HepG2 (cell line): Measurements from ENCODE around the gene RNF8. TPM values are rescaled to one million over a fixed set of nuclear protein-coding genes. Genes with fewer than 3 reads are reported as not detected.

ENCODE experiments used
- CAMTA2 ChIP-seq: sonication (generic); formaldehyde crosslinking; IDR thresholded peaks from 2 replicates; pipeline ENCODE4 v1.4.0; 2020; ENCODE audit warnings: mild to moderate bottlenecking, missing genetic modification reagents, borderline replicate concordance
- CEBPZ ChIP-seq: IDR thresholded peaks from 2 replicates; pipeline ENCODE4 v1.6.1; 2012; ENCODE audit warnings: low read length, improper control_type of control experiment
- CHD4 ChIP-seq: fragments of 200-600 bp; sonication (generic); IDR thresholded peaks from 2 replicates; pipeline ENCODE4 v1.7.0; 2017; ENCODE audit warnings: mild to moderate bottlenecking, low read length, borderline replicate concordance
- FUBP1 ChIP-seq: sonication (generic); formaldehyde crosslinking; IDR thresholded peaks from 2 replicates; pipeline ENCODE4 v1.5.1; 2020; ENCODE audit warnings: missing genetic modification reagents, mild to moderate bottlenecking, borderline replicate concordance
- GABPB1 ChIP-seq: IDR thresholded peaks from 2 replicates; pipeline ENCODE4 v1.6.1; 2016; ENCODE audit warnings: mild to moderate bottlenecking, missing genetic modification reagents, moderate library complexity, missing compliant biosample characterization
- KLF9 ChIP-seq: IDR thresholded peaks from 2 replicates; pipeline ENCODE4 v1.6.1; 2016; ENCODE audit warnings: low read depth
- NR0B2 ChIP-seq: sonication (generic); formaldehyde crosslinking; IDR thresholded peaks from 2 replicates; pipeline ENCODE4 v1.4.0; 2020; ENCODE audit warnings: mild to moderate bottlenecking, missing genetic modification reagents
- PHF20 ChIP-seq: sonication (generic); formaldehyde crosslinking; IDR thresholded peaks from 2 replicates; pipeline ENCODE4 v1.5.0; 2020; ENCODE audit warnings: mild to moderate bottlenecking, missing genetic modification reagents
- RARG ChIP-seq: sonication (generic); formaldehyde crosslinking; IDR thresholded peaks from 2 replicates; pipeline ENCODE4 v1.4.0; 2020; ENCODE audit warnings: low read depth, mild to moderate bottlenecking, missing genetic modification reagents
- RFXAP ChIP-seq: sonication (generic); formaldehyde crosslinking; IDR thresholded peaks from 2 replicates; pipeline ENCODE4 v1.4.0; 2020; ENCODE audit warnings: missing genetic modification reagents, borderline replicate concordance
- SALL2 ChIP-seq: sonication (generic); formaldehyde crosslinking; IDR thresholded peaks from 2 replicates; pipeline ENCODE4 v1.8.1; 2023; ENCODE audit warnings: mild to moderate bottlenecking, missing genetic modification reagents, inconsistent platforms
- SP2 ChIP-seq: sonication (generic); formaldehyde crosslinking; IDR thresholded peaks from 2 replicates; pipeline ENCODE4 v1.5.1; 2020; ENCODE audit warnings: mild to moderate bottlenecking, missing genetic modification reagents
- SP4 ChIP-seq: sonication (generic); formaldehyde crosslinking; IDR thresholded peaks from 2 replicates; pipeline ENCODE4 v1.8.1; 2023; ENCODE audit warnings: mild to moderate bottlenecking, missing genetic modification reagents
- ZBTB38 ChIP-seq: sonication (generic); formaldehyde crosslinking; IDR thresholded peaks from 2 replicates; pipeline ENCODE4 v1.5.1; 2020; ENCODE audit warnings: mild to moderate bottlenecking, missing genetic modification reagents
- ZFX ChIP-seq: sonication (generic); formaldehyde crosslinking; IDR thresholded peaks from 2 replicates; pipeline ENCODE4 v1.4.0; 2020; ENCODE audit warnings: mild to moderate bottlenecking, low read depth, missing genetic modification reagents, moderate library complexity
- ZNF274 ChIP-seq: sonication (generic); formaldehyde crosslinking; IDR thresholded peaks from 2 replicates; pipeline ENCODE4 v1.5.1; 2020; ENCODE audit warnings: mild to moderate bottlenecking, missing genetic modification reagents
- ZNF329 ChIP-seq: sonication (generic); formaldehyde crosslinking; IDR thresholded peaks from 2 replicates; pipeline ENCODE4 v1.9.0; 2021; ENCODE audit warnings: low read depth, mild to moderate bottlenecking, missing genetic modification reagents
- ZNF33A ChIP-seq: sonication (generic); formaldehyde crosslinking; IDR thresholded peaks from 2 replicates; pipeline ENCODE4 v1.5.1; 2020; ENCODE audit warnings: missing genetic modification reagents, mild to moderate bottlenecking, moderate library complexity, borderline replicate concordance
- ZNF512B ChIP-seq: sonication (generic); formaldehyde crosslinking; IDR thresholded peaks from 2 replicates; pipeline ENCODE4 v1.5.1; 2020; ENCODE audit warnings: missing genetic modification reagents, mild to moderate bottlenecking, borderline replicate concordance
- ZNF850 ChIP-seq: sonication (generic); formaldehyde crosslinking; conservative IDR thresholded peaks from 2 replicates; pipeline ENCODE4 v1.9.0; 2021; ENCODE audit warnings: mild to moderate bottlenecking, missing genetic modification reagents
- polyA plus RNA-seq, 8 experiments: library from polyadenylated mRNA; depleted of rRNA in 3 of 8; stranded (reverse) in 7 of 8; unstranded in 1 of 8; fragments of >200 nt; fragmentation: Illumina TruSeq in 4 of 8; extraction: Trizol in 4 of 8; gene quantifications; 2 replicates each; pipeline versions ENCODE4 v1.2.1 to v1.2.3, GENCODE V29; 2011 to 2016; ENCODE audit warnings: low read depth in 4 of 8, missing spikeins in 1 of 8, mixed read lengths in 1 of 8; ENCODE audit not compliant: insufficient read depth in 1 of 8
- total RNA-seq, 5 experiments: library from RNA; depleted of rRNA; stranded (reverse); fragments of >200 nt; fragmentation: Illumina TruSeq; extraction: Trizol; gene quantifications; 2 replicates each; pipeline ENCODE4 v1.2.3, GENCODE V29; 2016; ENCODE audit warnings: low read depth in 1 of 5

Gene RNF8
- total and polyA plus RNA-seq, 2 of the 13 experiments (the other 11 are each of a cell fraction or from before 2014, with no cell fraction given), result 21.8 to 47.6 TPM

GRCh38 chr6:37353761-37354525 lies at the start of gene RNF8 (continued):
- TF ChIP-seq RFXAP (CRISPR knock-in tag), result peak; percentile 90
- no peak; the same call in 1 of the 2 replicates for TF ChIP-seq ZNF274 (CRISPR knock-in tag)
- TF ChIP-seq RARG (CRISPR knock-in tag), result no peak
- TF ChIP-seq ZBTB38, result peak; percentile 57; the same call in 1 of the 2 replicates
- no peak; the same call in 1 of the 2 replicates for TF ChIP-seq SP2 (CRISPR knock-in tag)
- TF ChIP-seq PHF20 (CRISPR knock-in tag), result peak; percentile 74
- TF ChIP-seq KLF9 (CRISPR knock-in tag), result no peak; the same call in 1 of the 2 replicates
- no peak for TF ChIP-seq FUBP1 (CRISPR knock-in tag)
- TF ChIP-seq SP4 (CRISPR knock-in tag), result peak; percentile 59; the same call in 1 of the 2 replicates
- no peak for TF ChIP-seq CAMTA2 (CRISPR knock-in tag)
- TF ChIP-seq CHD4, result no peak
- no peak for TF ChIP-seq ZNF850
- TF ChIP-seq CEBPZ, result no peak
- 0 out of 2 replicates have a peak, but pooled peaks have one; percentile 54 for TF ChIP-seq NR0B2 (CRISPR knock-in tag)
- TF ChIP-seq ZNF512B (CRISPR knock-in tag), result peak; percentile 72; the same call in 1 of the 2 replicates
- TF ChIP-seq ZFX (CRISPR knock-in tag), result peak; percentile 79; the same call in 1 of the 2 replicates
- 0 out of 2 replicates have a peak, but pooled peaks have one; percentile 10 for TF ChIP-seq ZNF329
- TF ChIP-seq ZNF33A (CRISPR knock-in tag), result no peak
- peak; percentile 77 for TF ChIP-seq GABPB1 (CRISPR knock-in tag)
- peak; percentile 95 for TF ChIP-seq SALL2 (CRISPR knock-in tag)
